UCSD-AML1 (cell line): ENCODE measurements around the gene SPATA45.

ENCODE experiments used
- DNase-seq: peaks from one replicate; lab custom pipeline; 2025; ENCODE audit not compliant: unreplicated experiment; lab: John Stamatoyannopoulos, UW

Gene SPATA45

GRCh38 chr1:212782422-212783154, 64.9 kb downstream of the SPATA45 start:
- DNase-seq, result no peak

GRCh38 chr1:212781225-212781624, 66.2 kb downstream of the SPATA45 start:
- DNase-seq, result no peak

GRCh38 chr1:212780759-212781158, 66.7 kb downstream of the SPATA45 start:
- DNase-seq, result no peak
